GM19239 (cell line): ENCODE results near the gene OR51E2.
"Not testable (repeated sequence)": the region's sequence is repeated elsewhere in the genome, so short reads cannot be mapped to it uniquely, and the experiment has no call there.

Experiments used
- DNase-seq: peaks from one replicate; pipeline ENCODE4 v3.0.0; 2011; ENCODE audit warnings: low spot score; ENCODE audit not compliant: insufficient read length
- FAIRE-seq: peaks from 2 replicates; lab custom pipeline; 2011; peaks lifted over from hg19 to GRCh38; lab: Jason Lieb, UNC

OR51E2 gene

DNA sequence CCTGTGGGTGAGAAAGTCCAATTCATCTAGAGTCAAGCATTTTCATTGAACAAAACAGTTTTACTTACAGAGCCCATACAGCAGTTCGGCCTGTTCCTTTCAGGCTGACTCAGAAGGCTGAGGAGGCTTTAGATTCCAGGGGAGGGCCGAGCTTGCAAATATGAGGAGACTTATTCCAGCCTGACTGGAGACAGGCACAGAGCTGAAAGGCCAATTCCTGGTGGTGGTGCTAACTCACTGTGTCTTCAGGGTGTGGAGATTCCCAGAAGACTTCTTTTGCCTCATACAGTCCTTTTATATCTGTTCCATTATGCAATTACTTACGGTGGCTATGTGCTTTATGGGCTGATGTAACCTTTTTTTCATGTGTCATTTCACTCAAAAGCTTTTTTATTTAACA is at the start of gene OR51E2:
Gene OR51E2 (minus strand): TSS at position 269 of the 400 bp plus-strand sequence. CDS start 15,142 bp downstream, outside the sequence.
- FAIRE-seq (no peak), DNase-seq (no peak)

- DNase-seq (no peak), FAIRE-seq (no peak)
These were observed 43.1 kb upstream of the OR51E2 start for GRCh38 chr11:4740735-4741134.

- DNase-seq: no peak
- no peak for FAIRE-seq
These were observed 29.5 kb upstream of the OR51E2 start for GRCh38 chr11:4727171-4727570.

- not testable (repeated sequence) for FAIRE-seq, DNase-seq
These were observed 25.2 kb upstream of the OR51E2 start for GRCh38 chr11:4722616-4723534.

GRCh38 chr11:4714300-4714699 is 16.6 kb upstream of the OR51E2 start:
- FAIRE-seq (no peak), DNase-seq (no peak)

- DNase-seq (no peak), FAIRE-seq (no peak)
These were observed 15.6 kb upstream of the OR51E2 start for GRCh38 chr11:4713241-4713640.

DNA sequence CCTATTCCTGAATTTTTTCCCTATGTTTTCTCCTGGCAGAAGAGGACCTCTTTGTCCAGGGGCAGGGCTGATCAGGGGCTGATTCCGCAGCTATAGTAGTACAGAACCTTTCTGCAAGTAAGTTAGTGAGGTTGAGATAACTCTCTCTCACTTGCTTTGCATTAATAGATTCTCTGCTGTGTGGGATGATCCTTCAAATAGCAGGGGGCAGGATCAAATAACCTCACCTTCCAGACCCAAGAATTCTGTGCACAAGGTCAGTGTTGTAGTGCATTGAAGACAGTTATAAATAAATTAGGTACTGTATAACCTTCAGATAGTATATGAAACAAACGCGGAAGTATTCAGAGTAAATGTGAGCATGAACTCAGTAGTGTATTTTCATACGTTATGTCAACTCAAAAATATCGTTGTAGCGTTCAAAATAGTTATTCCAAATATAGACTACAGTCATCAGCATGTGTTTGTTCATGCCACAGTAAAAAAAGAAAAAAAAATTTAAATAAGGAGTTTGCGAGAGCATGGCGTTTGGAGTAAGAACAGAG is 7.2 kb upstream of the OR51E2 start:
- DNase-seq: no peak
- FAIRE-seq: no peak

GRCh38 chr11:4704054-4704789 is 6.6 kb upstream of the OR51E2 start, which contains the start of gene MMP26:
MMP26 (plus strand) TSS chr11:4704784.
- FAIRE-seq: no peak

DNA sequence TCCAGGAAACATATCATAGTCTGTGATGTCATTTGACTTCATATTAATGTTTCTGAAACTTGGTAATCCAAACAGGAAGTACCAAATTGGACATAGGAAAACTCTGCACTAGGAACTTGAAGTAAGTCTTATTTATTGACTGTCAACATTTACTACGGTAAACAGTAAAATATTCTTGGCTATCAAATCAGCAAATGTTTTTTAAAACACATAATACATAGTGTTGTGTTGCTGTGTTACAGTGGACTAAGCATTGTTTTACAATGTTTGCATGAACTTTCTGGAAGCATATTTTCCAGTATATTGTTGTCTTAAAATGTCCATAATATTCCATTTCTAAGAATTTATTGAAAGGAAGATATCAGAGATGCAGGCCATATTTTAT is 2.8 kb upstream of the OR51E2 start:
- DNase-seq (no peak), FAIRE-seq (no peak)

More at GRCh38 chr11:4704054-4704789, 6.6 kb upstream of the OR51E2 start, which contains the start of gene MMP26:
- no peak for DNase-seq

- peak; percentile 81 for FAIRE-seq
- peak; percentile 10 for DNase-seq
These were observed 2.2 kb upstream of the OR51E2 start for GRCh38 chr11:4699697-4700435.

DNA sequence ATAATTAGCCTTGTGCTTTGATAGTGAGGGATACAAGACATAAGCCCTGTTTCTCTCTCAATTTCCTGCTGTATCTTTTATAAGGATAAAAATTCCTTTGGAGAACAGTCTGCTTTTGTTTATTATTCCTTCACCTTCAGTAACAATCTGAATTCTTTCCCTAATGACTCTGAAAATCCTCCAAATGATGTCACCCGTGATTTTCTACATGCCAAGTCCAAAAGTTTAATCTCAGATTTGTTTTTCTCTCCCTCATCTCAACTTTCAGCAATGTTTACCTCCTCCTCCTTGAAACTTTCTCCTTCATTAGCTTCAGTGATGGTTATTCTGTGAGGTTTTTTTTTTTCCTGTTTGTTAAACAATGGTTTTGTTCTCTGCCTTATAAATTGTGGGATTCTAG is 2.2 kb downstream of the OR51E2 start:
- DNase-seq (no peak), FAIRE-seq (no peak)

DNA sequence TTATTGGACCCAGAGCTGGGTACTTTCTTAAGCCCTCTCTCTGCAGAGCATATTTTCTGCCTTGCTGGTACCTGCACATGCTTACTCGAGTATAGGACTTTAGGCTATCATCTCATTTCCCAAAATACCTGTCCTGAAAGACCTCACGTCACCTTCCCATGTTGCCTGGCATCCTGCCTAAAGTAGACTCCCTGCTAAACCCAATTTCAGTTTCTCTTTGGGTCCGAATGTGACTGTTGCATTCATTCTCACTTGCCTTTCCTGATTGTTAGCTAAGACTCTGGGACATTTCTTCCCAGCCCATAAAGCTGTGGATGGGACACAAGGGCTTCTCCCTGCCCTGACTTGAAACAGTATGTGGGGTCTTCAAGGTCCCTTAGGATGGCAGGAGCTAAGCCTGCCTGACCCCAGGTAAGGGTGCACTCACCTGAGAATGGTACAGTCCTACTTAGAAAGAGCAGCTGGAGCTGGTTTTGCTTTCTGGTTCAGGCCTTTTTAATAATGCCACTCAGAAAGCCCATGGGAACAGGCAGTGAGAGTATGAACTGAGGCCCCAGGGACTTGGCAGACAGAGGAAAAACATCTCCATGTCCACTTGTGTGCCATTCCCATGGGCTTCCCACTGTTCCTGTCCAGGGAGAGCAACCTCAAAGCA is 12.9 kb downstream of the OR51E2 start:
- FAIRE-seq: no peak
- no peak for DNase-seq

DNA sequence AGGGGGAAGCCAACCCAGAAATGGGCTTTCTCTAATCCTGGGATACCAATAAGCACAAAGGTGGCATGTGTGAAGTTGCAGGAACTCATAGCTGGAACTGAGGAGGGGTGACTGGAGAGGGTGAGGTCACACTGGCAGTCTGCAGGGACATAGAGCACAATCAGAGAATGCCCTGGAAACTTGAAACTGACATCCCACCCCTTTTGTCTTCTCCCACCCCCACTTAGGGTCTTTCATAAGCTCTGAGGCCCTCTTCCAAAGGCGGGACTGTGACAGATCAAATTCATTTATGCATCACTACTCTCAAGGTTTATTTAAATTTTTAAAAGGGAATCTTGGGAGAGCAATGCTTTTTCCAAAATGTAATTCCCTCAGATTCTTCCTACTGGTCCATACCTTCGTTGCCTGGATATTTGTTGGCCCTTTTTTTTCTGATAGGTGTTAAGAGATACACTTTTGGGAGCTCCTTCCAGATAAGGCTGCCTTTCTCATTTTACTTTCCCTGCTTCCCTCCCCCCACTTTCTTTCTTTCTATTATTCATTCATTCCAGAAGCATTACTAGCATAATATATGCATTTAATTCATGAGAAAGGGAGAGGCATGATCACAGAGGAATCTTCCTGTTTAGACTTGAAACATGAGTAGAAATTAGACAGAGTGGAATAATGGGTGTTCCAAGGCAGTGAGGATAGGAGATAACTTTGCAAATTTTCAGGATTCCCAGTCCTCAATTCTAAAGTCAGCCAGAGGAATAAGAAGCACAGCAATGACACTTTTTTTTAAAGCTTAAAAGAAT is 14.8 kb downstream of the OR51E2 start:
- no peak for FAIRE-seq
- DNase-seq: no peak

DNA sequence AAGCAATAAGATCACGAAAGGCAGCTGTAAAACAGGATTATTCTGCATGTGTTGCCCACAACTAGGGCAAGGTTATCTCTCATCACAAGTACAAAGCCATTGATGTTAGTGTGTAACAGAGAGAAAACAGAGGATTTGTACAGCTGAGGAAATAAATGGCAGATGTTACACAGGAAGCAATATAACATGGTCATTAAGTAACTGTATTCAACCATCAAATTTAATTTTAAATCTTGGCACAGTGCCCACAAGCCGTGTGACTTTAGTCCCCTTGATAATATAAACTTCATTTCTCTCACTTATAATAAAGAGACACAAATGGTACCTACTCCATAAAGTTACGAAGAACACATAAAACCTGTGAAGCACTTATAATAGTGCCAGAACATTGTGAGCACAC is 17.3 kb downstream of the OR51E2 start:
- DNase-seq (no peak), FAIRE-seq (no peak)

GRCh38 chr11:4677948-4678347 is 19.7 kb downstream of the OR51E2 start:
- FAIRE-seq (no peak), DNase-seq (no peak)

- no peak for FAIRE-seq
- no peak for DNase-seq
These were observed 23.9 kb downstream of the OR51E2 start for GRCh38 chr11:4673781-4674180.

DNA sequence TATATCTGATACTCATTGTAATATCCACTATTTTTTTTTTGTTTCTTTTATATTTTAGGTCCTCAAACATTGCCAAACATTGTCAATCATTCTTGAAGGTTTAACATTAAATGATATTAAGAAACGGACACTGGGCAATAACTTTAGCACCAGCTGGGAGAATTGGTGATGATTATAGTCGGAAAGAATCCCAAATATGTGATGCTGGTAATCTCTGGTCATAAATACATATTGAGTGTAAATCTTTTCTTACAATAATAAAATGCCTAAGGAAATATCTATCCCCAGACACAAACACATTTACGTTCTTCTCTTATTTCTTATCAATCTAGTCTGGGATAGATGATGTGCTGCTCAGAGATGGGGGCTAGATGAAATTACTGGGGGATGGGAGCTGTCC is 25.2 kb downstream of the OR51E2 start:
- DNase-seq (no peak), FAIRE-seq (no peak)

- DNase-seq (no peak), FAIRE-seq (no peak)
These were observed 25.9 kb downstream of the OR51E2 start for GRCh38 chr11:4671741-4672140.

GRCh38 chr11:4665424-4665823 is 32.2 kb downstream of the OR51E2 start:
- no peak for FAIRE-seq

More at GRCh38 chr11:4665424-4665823, 32.2 kb downstream of the OR51E2 start:
- no peak for DNase-seq
